NK-92 treated with Interleukin-12 subunit alpha and Interleukin-12 subunit beta, amount 100 ng/mL, for 24 hours (cell line): ENCODE data around the gene ABCC4.

Experiments used
- DNase-seq: peaks from one replicate; lab custom pipeline; 2025; lab: John Stamatoyannopoulos, UW

Gene ABCC4

DNA sequence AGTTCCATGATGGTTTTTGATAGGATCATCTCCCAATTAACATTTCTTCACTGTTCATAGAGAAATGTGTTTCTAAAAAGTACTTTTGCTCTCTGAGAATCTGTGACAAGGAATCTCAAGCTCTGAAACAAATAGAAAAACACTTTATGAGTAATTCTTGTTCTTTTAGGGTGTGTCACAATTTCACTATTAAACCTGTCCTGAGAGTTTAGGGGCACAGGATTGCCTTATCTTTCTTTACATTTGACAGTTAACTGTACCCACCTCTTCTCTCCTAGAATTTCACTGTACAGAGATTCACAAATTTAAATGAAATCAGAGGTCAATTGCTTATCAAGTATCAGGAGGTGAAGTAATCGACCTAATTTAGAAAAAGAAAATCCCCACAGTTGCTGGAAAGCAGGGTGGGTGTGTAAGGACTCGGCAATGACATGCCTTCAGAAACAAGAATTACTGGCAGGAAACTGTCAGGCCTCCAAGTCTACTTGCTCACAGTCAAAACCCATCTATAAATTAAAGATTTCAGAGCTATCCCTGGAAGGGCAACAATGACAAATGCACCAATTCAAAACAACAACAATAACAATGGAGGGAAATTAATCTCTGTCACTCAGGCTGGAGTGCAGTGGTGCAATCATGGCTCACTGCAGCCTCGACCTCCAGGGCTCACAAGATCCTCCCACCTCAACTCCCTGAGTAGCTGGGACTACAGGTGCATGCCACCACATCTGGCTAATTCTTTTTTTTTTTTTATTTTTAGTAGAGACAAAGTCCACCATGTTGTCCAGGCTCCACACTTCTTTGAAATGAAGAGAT lies 250.2 kb downstream of the ABCC4 start:
- no peak for DNase-seq

DNA sequence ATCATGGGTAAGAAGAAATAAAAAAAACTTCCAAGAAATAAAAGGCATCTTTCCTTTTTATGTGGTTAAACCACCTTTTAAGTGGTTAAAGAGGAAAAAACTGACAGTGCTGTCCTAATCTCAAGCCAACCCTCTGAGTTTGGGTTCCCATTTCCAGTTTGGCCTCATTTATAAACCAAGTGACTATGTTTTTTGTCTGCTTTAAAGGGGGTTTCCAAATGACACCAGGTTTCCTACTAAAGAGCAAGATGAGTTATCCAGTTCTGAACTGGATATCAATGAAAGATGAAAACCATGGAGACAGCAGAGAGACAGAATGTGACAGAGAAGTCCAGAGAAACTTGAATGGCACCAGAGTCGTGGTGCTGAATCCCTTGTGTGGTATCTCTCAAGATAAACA lies 251.5 kb downstream of the ABCC4 start:
- DNase-seq: no peak

DNA sequence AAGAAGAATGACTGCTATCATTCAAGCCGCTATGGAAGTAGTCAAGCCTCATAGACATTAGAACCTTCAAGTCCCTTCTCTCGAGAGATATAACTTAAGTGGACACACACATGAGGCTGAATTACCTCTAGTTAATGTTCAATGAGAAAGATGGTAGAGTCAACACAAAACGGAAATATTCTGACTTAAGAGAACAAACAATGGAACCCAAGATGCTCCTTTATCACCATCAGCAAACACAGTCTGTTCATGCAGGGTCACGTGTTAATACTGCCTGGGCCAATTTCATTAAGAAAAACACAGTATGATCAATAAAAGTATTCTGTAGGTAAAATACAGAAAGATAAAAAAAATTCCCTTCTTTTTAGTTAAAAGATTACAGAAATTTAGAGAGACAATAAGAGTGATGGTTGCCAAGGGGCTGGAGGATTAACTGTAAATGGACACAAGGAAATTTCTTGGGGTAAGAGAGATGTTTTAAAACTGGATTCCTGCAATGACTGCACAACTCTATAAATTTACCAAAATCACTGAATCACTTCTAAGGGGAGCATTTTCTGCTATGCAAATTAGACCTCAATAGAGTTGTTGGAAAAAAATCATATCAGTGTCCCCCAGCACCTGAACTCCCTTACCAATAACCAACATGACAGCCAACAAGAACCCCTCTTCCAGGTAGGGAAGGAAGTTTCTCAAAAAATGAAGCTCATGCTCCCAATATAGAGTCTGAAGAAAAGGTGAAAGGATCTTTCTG lies 256.6 kb downstream of the ABCC4 start:
- no peak for DNase-seq

- no peak for DNase-seq
Measured at GRCh38 chr13:95039415-95039814, 261.8 kb downstream of the ABCC4 start.

DNA sequence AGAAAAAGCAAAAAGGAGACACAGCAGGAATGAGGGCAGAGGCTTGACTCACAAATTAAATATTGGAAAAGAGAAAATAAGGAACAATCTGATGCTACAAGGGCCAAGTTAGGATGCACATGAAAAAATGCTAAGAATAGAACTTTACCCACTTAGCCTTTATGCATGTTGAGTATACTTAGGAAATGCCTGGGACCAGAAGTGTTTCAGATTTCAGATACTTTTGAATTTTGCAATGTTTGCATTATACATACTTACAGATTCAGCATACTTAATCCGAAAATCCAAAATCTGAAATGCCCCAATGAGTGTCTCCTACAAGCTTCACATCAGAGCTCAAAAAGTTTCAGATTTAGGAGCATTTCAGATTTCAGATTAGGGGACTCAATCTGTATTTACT lies 262.3 kb downstream of the ABCC4 start:
- DNase-seq: no peak

GRCh38 chr13:95035311-95036109 lies 265.7 kb downstream of the ABCC4 start:
- no peak for DNase-seq

DNA sequence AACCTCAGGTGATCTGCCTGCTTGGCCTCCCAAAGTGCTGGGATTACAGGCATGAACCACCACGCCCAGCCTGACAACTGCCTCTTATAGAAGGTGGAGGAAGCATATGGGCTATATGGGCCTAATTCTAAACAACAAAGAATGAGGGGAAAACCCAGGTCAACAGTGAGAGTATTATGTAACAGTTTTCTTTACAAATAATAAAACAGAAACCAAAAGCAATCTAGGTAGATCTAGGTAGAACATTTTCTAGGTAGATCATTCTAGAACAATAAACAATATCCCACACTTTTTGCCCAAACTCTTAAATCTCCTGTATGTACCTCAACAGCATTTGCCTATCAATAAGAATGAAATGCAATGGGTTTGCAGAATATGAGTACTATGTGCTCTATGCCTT lies 267.4 kb downstream of the ABCC4 start:
- DNase-seq: no peak

GRCh38 chr13:95032121-95032520 lies 269.1 kb downstream of the ABCC4 start:
- no peak for DNase-seq

DNA sequence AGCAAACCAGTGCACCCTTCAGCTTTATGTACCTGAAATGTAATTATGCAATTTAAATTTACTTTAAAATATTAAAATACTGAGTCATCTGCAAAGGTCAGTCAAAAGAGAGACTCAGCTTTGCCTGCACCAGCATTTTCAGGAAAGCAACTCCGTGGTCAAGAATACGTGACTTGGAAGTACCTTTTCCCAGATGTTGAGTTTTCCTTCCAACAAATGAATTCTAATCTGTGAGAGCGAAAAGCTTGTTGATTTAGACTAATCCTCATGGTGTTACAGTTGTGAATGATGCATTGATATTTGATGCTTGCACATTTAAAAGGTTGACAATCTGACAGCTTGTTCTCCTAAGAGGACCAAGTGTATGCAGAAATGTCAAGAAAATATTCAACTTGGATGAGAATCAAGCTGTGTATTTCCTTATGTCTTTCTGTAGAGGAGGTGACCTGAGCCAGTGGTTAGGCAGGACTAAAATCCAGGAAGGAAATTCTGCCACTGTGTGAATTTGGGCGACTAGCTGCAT lies 270.4 kb downstream of the ABCC4 start:
- no peak for DNase-seq

DNA sequence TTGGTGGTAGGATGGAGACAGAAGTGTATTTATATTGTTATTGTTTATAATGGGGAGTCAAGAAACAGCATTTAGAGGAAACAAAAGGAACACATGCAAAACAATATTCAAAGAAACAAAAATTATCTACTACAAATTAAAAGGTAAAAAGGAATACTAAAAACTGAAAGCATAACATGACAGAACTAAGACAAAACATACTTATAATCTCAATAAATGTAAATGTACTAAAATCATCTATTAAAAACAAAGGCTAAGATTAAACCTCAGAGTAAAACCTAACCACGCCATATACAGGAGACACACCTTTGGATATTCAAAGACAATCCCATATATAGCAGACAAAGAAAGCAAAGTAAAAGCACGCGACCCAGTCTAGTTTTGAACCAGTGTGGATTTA lies 273.6 kb downstream of the ABCC4 start:
- no peak for DNase-seq

- no peak for DNase-seq
Measured at GRCh38 chr13:95025116-95025515, 276.1 kb downstream of the ABCC4 start.

GRCh38 chr13:95023405-95023804 lies 277.8 kb downstream of the ABCC4 start:
- DNase-seq: no peak

- no peak for DNase-seq
Measured at GRCh38 chr13:95020298-95020987, 280.8 kb downstream of the ABCC4 start.

DNA sequence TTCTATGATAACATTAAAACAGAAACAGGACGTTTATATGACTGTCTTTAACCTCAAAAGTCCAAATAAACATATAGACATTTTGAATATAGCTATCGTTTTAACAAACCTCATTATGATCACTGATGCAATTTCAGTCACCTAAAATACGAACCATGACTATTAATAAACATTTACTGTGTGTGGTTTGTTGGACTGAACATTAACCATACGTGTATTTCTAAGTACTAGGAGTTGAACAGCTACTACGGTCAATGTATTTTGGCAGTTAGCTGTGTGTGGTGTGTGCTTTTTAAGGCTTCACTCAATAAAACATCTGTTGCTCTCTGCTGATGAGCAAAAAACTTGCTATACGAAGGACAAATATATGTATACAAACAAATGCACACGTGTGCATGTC lies 281.4 kb downstream of the ABCC4 start:
- no peak for DNase-seq

- no peak for DNase-seq
Measured at GRCh38 chr13:95007322-95007721, 293.9 kb downstream of the ABCC4 start.

DNA sequence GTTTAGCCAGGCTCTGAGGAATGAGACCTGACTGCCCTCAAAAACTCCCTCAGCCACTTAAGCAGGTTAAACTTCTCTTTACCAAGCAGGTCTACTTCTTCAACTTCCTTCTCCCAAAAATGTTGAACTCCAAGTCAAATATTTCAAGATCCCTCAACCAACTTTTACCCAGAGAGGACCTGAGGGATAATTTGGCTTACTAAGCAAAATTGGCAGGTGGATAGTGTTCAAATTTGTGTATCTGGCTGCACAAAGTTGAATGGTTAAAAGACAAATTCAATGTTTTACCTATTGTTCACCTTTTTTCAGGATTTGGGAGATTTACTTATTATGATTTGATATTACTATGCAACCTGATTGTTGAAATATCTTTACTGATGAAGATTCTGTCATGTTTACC lies 296.0 kb downstream of the ABCC4 start:
- no peak for DNase-seq

- DNase-seq: no peak
Measured at GRCh38 chr13:95003019-95003813, 298.0 kb downstream of the ABCC4 start.

DNA sequence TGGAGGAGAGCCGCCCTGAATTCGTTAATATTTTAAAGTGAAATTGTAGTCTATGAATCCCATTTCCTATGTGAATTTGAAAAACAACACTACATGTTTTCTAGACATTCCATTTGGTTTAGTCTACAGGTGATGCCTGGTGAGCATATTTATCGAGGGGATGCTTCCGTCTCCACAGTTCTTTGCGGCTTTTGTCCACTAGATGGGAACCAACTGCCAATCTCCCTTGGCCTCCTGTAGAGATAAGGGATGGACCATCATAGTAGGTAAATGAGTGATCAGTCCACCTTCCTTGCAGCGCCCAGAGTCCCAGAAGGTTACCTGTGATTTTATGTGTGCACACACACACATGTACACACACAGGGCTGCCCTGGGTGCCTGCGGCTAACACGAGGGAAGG lies 299.1 kb downstream of the ABCC4 start:
- DNase-seq: no peak

DNA sequence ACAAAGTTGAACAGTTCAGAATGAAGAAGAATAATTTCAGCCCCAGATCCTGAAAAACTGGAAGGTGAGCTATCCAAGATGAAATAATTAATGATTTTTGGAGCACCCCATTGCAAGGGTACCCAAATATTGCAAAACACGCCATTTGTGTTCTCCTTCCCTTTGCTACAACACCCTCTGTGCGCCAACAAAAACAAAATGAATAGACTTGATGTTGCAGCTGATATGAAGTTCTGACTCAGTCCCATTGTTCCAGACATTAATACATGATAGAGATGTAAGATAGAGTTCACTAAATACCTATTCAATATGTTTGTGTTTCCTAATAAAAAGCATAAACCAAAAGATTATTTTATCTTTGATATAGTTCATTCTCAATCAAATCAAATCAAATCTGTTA lies 301.4 kb downstream of the ABCC4 start:
- DNase-seq: no peak

DNA sequence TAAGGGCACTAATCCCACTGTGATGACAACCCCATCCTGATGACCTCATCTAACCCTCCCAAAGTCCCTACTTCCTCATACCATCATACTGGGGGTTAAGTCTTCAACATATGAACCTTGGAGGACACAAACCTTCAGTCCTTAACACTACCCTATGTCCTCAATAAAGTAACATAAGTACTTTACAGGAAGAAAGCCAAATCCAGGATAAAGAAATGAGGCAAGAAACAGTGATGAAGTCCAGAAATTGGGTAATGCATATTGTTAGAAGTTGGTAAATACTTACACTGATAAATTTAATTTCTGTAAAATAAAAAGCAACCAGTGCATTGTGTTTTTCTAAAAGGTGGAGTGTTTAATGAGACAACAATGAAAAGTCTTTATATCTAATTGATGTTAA lies 304.1 kb downstream of the ABCC4 start:
- no peak for DNase-seq

DNA sequence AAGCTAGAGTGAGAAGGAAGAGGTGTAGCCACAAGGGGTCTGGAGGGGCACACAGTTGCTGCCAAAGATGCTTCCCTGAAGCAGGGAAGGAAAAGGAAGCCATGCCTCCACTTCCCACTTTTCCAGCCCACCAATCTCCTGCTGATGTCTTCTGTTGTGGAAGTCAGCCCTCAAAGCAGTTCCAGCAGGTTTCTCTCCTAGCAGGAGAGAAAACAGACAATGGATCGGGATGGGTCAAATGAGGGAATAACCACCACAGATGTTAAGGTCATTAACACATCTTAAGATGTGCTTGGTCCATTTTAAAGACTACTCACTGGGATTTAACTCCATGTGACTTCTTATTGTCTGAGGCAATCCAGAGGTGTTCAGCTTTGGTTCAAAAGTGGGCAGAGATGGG lies 304.8 kb downstream of the ABCC4 start:
- no peak for DNase-seq
